WERI-Rb-1 (cell line): ENCODE measurements around the gene ZBTB8B.
"Not testable (repeated sequence)": the region's sequence is repeated elsewhere in the genome, so short reads cannot be mapped to it uniquely, and the experiment has no call there.

ENCODE experiments used
- DNase-seq: peaks from one replicate; pipeline ENCODE4 v3.0.0-alpha.2; 2020
- H3K27ac ChIP-seq: fragments of 250-450 bp; sonication (Bioruptor Pico); 2 replicates; pipeline ENCODE4 v1.5.1; 2020; ENCODE audit warnings: mild to moderate bottlenecking, moderate library complexity
- H3K27me3 ChIP-seq: fragments of 250-450 bp; sonication (Bioruptor Pico); 2 replicates; pipeline ENCODE4 v1.5.1; 2021; ENCODE audit warnings: mild to moderate bottlenecking, low read depth, moderate library complexity; ENCODE audit not compliant: insufficient read depth, severe bottlenecking
- H3K36me3 ChIP-seq: fragments of 250-450 bp; sonication (Bioruptor Pico); 2 replicates; pipeline ENCODE4 v1.5.1; 2020; ENCODE audit warnings: mild to moderate bottlenecking, moderate library complexity
- H3K4me3 ChIP-seq: 2 replicates; pipeline ENCODE4 v1.5.1; 2011; ENCODE audit warnings: low read depth, mild to moderate bottlenecking, control low read depth, low read length
- H3K9me3 ChIP-seq: fragments of 250-450 bp; sonication (Bioruptor Pico); 2 replicates; pipeline ENCODE4 v1.5.1; 2021; ENCODE audit warnings: mild to moderate bottlenecking, moderate library complexity; ENCODE audit not compliant: severe bottlenecking
- CTCF ChIP-seq: IDR thresholded peaks from 2 replicates; pipeline ENCODE4 v1.5.1; 2011; ENCODE audit warnings: low read depth, mild to moderate bottlenecking, control low read depth, inconsistent platforms, low read length

The ZBTB8B gene

GRCh38 chr1:32468791-32469190 is 3.9 kb downstream of the ZBTB8B start:
- no peak for TF ChIP-seq CTCF
- DNase-seq = no peak
- Histone ChIP-seq H3K27ac (no peak overlapping the region), H3K4me3 (no peak overlapping the region), H3K9me3 (no peaks in the 10 kb centered on the region), H3K27me3 (no peaks in the 10 kb centered on the region), H3K36me3 (peaks cover 17% of the 10 kb centered on the region)

GRCh38 chr1:32470431-32470830 is 5.6 kb downstream of the ZBTB8B start:
- H3K27me3 ChIP-seq = no peaks in the 10 kb centered on the region
- TF ChIP-seq CTCF = no peak
- H3K27ac ChIP-seq = no peak overlapping the region
- no peak for DNase-seq
- H3K9me3 ChIP-seq = no peaks in the 10 kb centered on the region
- no peak overlapping the region for H3K4me3 ChIP-seq
- peaks cover 17% of the 10 kb centered on the region for H3K36me3 ChIP-seq

GRCh38 chr1:32470991-32471694 is 6.3 kb downstream of the ZBTB8B start:
- DNase-seq = no peak
- Histone ChIP-seq H3K27ac (no peak overlapping the region), H3K27me3 (no peaks in the 10 kb centered on the region), H3K4me3 (no peak overlapping the region), H3K9me3 (no peaks in the 10 kb centered on the region), H3K36me3 (peaks cover 17% of the 10 kb centered on the region)
- no peak for TF ChIP-seq CTCF

- TF ChIP-seq CTCF = no peak
- DNase-seq = no peak
Observed at GRCh38 chr1:32471695-32472362, 7.0 kb downstream of the ZBTB8B start.

GRCh38 chr1:32472966-32473365 is 8.1 kb downstream of the ZBTB8B start:
- not testable (repeated sequence) for H3K4me3 ChIP-seq, H3K27ac ChIP-seq, H3K9me3 ChIP-seq, DNase-seq, H3K27me3 ChIP-seq
- peaks cover 17% of the 10 kb centered on the region for H3K36me3 ChIP-seq

More at GRCh38 chr1:32471695-32472362, 7.0 kb downstream of the ZBTB8B start:
- Histone ChIP-seq H3K27me3 (no peaks in the 10 kb centered on the region), H3K36me3 (peaks cover 17% of the 10 kb centered on the region), H3K9me3 (no peaks in the 10 kb centered on the region), H3K27ac (no peak overlapping the region), H3K4me3 (no peak overlapping the region)

- no peak overlapping the region for H3K27ac ChIP-seq
- no peak for TF ChIP-seq CTCF
- no peak overlapping the region for H3K4me3 ChIP-seq
- no peaks in the 10 kb centered on the region for H3K27me3 ChIP-seq
- H3K9me3 ChIP-seq = no peaks in the 10 kb centered on the region
- no peak for DNase-seq
- H3K36me3 ChIP-seq = peaks cover 17% of the 10 kb centered on the region
Observed at GRCh38 chr1:32474954-32475353, 10.1 kb downstream of the ZBTB8B start.
